COLO668 (cell line): Measurements from ENCODE around the gene NCK2.
"Not testable (repeated sequence)": the region's sequence is repeated elsewhere in the genome, so short reads cannot be mapped to it uniquely, and the experiment has no call there.

Experiments
- DNase-seq: peaks from one replicate; lab custom pipeline; 2025; ENCODE audit not compliant: unreplicated experiment; lab: John Stamatoyannopoulos, UW

The NCK2 gene

GRCh38 chr2:105754011-105754410 is 9.3 kb downstream of the NCK2 start:
- DNase-seq = no peak

GRCh38 chr2:105754994-105755393 is 10.3 kb downstream of the NCK2 start:
- no peak for DNase-seq

DNA sequence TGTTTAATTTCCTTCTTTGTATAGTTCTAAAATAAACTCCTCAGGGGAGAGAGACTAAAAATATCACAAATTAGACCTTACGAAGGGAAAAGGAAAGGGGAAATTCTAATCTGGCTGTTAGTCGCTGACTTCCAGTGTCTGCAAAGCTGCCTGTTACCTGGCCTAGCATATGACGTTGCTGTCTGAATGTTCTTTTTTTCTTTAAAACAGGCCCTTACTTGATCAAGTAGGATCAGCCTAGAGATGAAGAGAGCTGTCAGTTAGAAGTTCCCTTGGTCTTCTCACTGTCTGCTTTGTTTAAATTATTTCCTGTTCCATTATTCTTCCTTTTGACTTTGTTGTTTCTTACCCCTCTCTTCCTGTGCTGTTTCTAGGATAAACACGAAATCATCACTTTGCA is 11.2 kb downstream of the NCK2 start:
- no peak for DNase-seq

- DNase-seq = no peak
Measured at GRCh38 chr2:105756435-105756834, 11.7 kb downstream of the NCK2 start.

- not testable (repeated sequence) for DNase-seq
Measured at GRCh38 chr2:105756865-105757264, 12.2 kb downstream of the NCK2 start.

DNA sequence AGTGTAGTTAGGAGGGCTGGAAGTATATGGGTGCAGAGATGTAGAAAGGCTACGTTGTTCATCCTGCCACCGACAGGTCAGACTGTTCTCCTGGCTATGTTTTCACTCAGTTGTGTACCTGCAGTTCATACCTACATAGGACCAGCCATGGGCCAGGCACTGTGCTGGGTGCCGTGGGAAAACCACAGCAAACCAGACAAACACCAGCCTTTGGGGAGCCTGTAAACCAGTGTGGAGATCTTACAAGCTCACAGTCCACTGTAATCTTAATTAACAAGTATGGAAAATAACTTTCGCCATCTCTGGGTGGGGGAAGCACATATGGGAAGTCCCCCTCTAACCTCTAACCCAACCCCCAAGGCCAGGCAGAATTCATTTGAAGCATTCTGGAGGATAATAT is 12.7 kb downstream of the NCK2 start:
- DNase-seq = no peak

DNA sequence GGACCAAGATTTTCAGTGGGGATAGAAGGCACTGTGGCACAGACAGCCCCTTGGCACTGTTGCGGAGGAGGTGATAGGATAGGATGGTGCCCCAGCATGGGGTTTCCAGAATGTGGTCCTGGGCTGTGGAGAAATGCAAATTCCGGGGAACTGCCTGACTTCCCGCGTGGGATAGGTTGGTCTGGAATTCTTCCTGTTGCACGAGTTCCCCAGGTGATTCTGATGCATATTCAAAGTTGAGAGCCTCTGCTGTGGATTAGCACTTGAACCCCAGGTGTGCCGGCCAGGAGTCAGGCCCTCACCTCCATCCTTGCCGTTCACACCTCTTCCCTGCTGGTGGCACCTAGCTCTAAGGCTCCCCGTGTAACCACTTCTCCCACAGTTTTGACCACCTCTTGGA is 15.5 kb downstream of the NCK2 start:
- DNase-seq = no peak

DNA sequence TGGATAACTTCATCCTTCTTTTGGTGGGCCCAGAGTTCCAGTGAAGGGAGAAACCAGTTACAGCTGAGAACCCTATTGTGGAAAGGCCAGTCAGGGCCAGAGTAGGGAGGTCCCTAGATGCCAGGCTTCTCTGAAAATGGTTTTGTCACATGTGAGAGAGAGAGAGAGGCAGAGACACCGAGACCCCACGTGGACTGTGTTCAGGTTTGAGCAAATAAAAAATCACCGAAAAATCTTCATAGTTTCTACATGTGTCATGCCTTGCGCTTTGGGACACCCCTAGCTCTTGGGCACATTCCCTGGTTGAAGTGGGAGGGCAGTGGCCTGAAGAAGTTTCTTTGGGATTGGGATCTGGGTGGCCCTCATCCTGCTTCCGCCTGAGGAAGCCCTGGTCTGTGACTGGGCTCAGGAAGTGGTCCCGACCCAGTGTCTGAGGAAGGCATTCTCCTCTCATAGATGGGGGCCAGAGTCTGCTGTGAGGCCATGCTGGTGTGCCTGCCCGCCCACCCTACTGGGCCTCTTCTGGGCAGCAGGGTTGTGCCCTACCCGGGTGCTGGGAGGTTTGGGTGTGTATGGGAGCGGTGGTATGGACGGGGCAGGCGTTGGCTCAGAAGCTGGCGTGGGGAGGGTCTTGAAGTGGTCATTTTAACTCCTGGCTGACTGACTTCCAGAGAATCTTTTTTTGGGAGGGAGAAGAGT is 16.1 kb downstream of the NCK2 start:
- DNase-seq = no peak

GRCh38 chr2:105761931-105762515 is 17.3 kb downstream of the NCK2 start:
- DNase-seq = no peak

DNA sequence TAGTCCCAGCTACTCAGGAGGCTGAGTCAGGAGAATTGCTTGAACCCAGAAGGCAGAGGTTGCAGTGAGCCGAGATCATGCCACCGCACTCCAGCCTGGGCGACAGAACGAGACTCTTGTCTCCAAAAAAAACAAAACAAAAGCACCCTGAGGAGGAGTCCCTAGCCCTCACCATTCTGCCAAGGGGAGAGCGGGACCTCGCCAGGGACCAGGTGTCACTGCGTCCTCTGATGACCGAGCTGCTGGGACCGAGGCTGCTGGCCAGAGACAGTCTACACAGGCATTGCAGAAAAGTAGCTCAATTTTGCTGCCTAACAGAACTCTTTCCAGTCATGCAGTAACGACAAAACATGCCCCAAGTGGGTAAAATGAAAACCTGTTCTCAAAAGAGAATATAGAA is 18.4 kb downstream of the NCK2 start:
- no peak for DNase-seq

- no peak for DNase-seq
Measured at GRCh38 chr2:105764059-105764458, 19.3 kb downstream of the NCK2 start.

GRCh38 chr2:105765415-105766299 is 20.9 kb downstream of the NCK2 start:
- DNase-seq = no peak

- DNase-seq = no peak
Measured at GRCh38 chr2:105766300-105766866, 21.7 kb downstream of the NCK2 start.

GRCh38 chr2:105768176-105768575 is 23.5 kb downstream of the NCK2 start:
- DNase-seq = no peak

GRCh38 chr2:105768961-105769452 is 24.3 kb downstream of the NCK2 start:
- DNase-seq = no peak

GRCh38 chr2:105769504-105769903 is 24.8 kb downstream of the NCK2 start:
- no peak for DNase-seq

GRCh38 chr2:105770149-105770548 is 25.4 kb downstream of the NCK2 start:
- DNase-seq = no peak

DNA sequence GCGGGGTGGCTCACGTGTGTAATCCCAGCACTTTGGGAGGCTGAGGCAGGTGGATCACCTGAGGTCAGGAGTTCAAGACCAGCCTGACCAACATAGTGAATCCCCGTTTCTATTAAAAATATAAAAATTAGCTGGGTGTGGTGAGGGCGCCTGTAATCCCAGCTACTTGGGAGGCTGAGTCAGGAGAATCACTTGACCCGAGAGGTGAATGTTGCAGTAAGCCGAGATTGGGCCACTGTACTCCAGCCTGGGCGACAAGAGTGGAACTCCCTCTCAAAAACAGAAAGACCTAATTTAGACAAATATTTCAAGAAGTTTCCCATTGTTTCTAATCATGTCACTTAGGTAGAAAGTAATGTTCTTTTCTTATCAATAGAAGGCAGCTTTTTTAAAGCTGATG is 26.6 kb downstream of the NCK2 start:
- DNase-seq = not testable (repeated sequence)

GRCh38 chr2:105771836-105772235 is 27.1 kb downstream of the NCK2 start:
- no peak for DNase-seq

- no peak for DNase-seq
Measured at GRCh38 chr2:105772362-105772761, 27.6 kb downstream of the NCK2 start.

DNA sequence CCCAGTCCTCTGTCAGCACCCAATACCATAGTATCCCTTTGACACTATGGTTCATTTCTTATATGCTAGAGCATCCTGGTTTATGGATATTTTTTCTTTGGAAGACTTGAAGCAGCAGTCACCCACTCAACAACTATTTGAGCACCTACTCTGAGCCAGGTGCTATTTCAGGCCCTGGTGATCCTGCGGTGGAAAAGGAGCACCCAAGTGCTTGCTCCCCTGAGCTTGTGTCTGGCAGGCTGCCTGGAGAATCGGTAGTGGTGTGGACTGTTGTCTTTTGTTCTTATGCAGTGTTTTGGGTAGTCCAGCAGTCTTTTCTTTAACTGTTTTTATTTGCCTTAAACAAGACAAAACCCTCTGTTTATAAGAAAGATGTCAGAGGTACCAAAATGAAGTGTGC is 28.9 kb downstream of the NCK2 start:
- no peak for DNase-seq
